Activated T-helper 17 cell treated with anti-CD3 and anti-CD28 coated beads, Interleukin-2, amount 50 U/mL, for 72 hours (primary cell): ENCODE results near the gene GAN. TPM values are rescaled to one million over a fixed set of nuclear protein-coding genes. Genes with fewer than 3 reads are reported as not detected.
A peak's percentile ranks its signal among the peaks of the same experiment; 100 is the strongest.
"Not testable (repeated sequence)": the region's sequence is repeated elsewhere in the genome, so short reads cannot be mapped to it uniquely, and the experiment has no call there.

Source experiments
- ATAC-seq: fragments of 150-1000 bp; cut with Tn5 transposase; replicated peaks from 2 replicates; pipeline ENCODE4 v1.10.0; 2021; ENCODE audit warnings: mild to moderate bottlenecking, moderate library complexity
- H3K27ac Mint-ChIP-seq: one replicate; pipeline ENCODE4 v1.8.0; 2022; ENCODE audit warnings: mixed read lengths
- H3K27me3 Mint-ChIP-seq: one replicate; pipeline ENCODE4 v1.8.0; 2022; ENCODE audit warnings: mixed read lengths
- H3K36me3 Mint-ChIP-seq: one replicate; pipeline ENCODE4 v1.8.0; 2022; ENCODE audit warnings: low read depth, mild to moderate bottlenecking, mixed read lengths
- H3K4me1 Mint-ChIP-seq: one replicate; pipeline ENCODE4 v1.8.0; 2022; ENCODE audit warnings: mixed read lengths
- H3K4me3 Mint-ChIP-seq: one replicate; pipeline ENCODE4 v1.8.0; 2022; ENCODE audit warnings: mild to moderate bottlenecking, mixed read lengths
- H3K9me3 Mint-ChIP-seq: one replicate; pipeline ENCODE4 v1.8.0; 2022; ENCODE audit warnings: mixed read lengths
- total RNA-seq, 2 donors: library from RNA; stranded (reverse); gene quantifications; one replicate each; pipeline ENCODE4 v1.2.3, GENCODE V29; 2022

The GAN gene
- total RNA-seq, 2 donors from 2014 or later = 12.6 to 23.5 TPM

- H3K4me1 Mint-ChIP-seq = peaks cover 27% of the 10 kb centered on the region
- H3K27me3 Mint-ChIP-seq = no peaks in the 10 kb centered on the region
- no peaks in the 10 kb centered on the region for H3K9me3 Mint-ChIP-seq
- H3K36me3 Mint-ChIP-seq = peaks cover 10% of the 10 kb centered on the region
- no peak overlapping the region for H3K4me3 Mint-ChIP-seq
- ATAC-seq = no peak
- H3K27ac Mint-ChIP-seq = no peak overlapping the region
These were observed 3.9 kb downstream of the GAN start for GRCh38 chr16:81318711-81319110.

- Mint-ChIP-seq H3K27me3 (no peaks in the 10 kb centered on the region), H3K9me3 (no peaks in the 10 kb centered on the region), H3K4me3 (no peak overlapping the region), H3K36me3 (peaks cover 4% of the 10 kb centered on the region), H3K4me1 (peaks cover 25% of the 10 kb centered on the region), H3K27ac (no peak overlapping the region)
- ATAC-seq = no peak
These were observed 4.6 kb downstream of the GAN start for GRCh38 chr16:81319221-81319912.

DNA sequence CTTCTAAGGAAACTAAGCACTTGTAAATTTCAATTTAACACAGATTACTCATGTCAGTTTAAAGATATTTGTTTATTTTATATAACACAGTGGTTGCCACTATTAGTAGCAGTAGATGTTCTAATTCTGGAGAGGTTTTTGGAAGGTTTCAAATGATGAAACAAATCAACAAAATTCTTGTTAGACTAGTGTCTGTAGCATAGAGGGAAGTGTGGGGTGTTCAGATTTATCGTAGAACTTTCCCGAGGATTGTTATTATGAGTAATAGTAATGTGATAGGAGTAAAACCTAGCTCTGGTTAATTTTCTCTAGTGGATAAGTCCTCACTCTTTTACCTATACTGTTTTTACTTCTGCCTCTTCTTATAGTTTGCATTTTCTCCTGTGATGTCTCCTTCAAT lies 6.3 kb downstream of the GAN start:
- Mint-ChIP-seq H3K9me3 (no peaks in the 10 kb centered on the region), H3K4me1 (peaks cover 30% of the 10 kb centered on the region), H3K27ac (no peak overlapping the region), H3K36me3 (no peaks in the 10 kb centered on the region), H3K4me3 (no peak overlapping the region), H3K27me3 (no peaks in the 10 kb centered on the region)
- ATAC-seq = no peak

GRCh38 chr16:81321536-81321935 lies 6.8 kb downstream of the GAN start:
- no peaks in the 10 kb centered on the region for H3K9me3 Mint-ChIP-seq
- no peaks in the 10 kb centered on the region for H3K36me3 Mint-ChIP-seq
- no peaks in the 10 kb centered on the region for H3K27me3 Mint-ChIP-seq
- no peak overlapping the region for H3K27ac Mint-ChIP-seq
- peaks cover 30% of the 10 kb centered on the region for H3K4me1 Mint-ChIP-seq
- H3K4me3 Mint-ChIP-seq = no peak overlapping the region
- ATAC-seq = no peak

DNA sequence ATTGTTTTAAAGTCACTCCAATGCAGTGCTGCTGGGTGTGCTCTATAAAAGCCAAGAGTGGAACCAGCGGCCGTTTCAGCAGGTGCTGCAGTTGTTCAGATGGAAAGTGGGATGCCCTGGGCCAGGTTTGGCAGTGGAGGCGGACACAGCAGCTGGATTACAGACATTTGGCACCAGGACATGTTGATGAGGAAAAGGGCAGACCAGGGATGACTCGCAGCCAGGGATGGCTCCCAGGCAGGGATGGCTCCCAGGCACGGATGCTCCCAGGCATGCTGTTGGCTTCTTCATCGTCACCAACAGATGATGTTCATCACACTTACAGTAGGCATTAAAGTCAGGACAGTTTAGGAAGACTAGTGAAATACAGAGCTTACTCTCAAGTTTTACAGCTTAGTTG lies 10.0 kb downstream of the GAN start:
- H3K4me3 Mint-ChIP-seq = no peak overlapping the region
- ATAC-seq = no peak
- no peak overlapping the region for H3K27ac Mint-ChIP-seq
- no peaks in the 10 kb centered on the region for H3K36me3 Mint-ChIP-seq
- no peaks in the 10 kb centered on the region for H3K27me3 Mint-ChIP-seq
- H3K9me3 Mint-ChIP-seq = no peaks in the 10 kb centered on the region
- peaks cover 16% of the 10 kb centered on the region for H3K4me1 Mint-ChIP-seq

DNA sequence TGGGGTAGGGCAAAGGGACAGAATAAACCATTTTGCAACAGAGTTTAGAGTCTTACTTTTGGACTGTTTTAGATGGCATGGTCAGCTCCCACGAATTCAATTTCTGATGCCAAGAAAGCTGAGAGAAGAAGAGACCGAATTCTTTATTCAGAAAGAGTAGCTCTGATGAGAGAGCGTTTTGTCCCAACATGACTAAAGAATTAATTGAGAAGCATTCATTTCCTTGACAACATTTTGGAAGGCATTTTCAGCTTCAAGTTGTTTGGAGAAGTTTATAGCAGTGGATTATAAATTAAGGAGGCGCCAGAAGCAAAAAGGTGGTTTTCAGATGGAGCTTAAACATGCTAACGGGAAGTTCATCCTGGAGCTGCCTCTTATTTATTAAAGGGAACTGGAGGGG lies 12.2 kb downstream of the GAN start:
- H3K4me1 Mint-ChIP-seq = peaks cover 11% of the 10 kb centered on the region
- ATAC-seq = no peak
- no peaks in the 10 kb centered on the region for H3K9me3 Mint-ChIP-seq

GRCh38 chr16:81327447-81328196 lies 12.9 kb downstream of the GAN start:
- Mint-ChIP-seq H3K27ac (no peak overlapping the region), H3K4me3 (no peak overlapping the region), H3K9me3 (no peaks in the 10 kb centered on the region), H3K4me1 (peaks cover 15% of the 10 kb centered on the region), H3K27me3 (no peaks in the 10 kb centered on the region), H3K36me3 (no peaks in the 10 kb centered on the region)
- ATAC-seq = no peak

More for the DNA sequence above, 12.2 kb downstream of the GAN start:
- H3K27me3 Mint-ChIP-seq = no peaks in the 10 kb centered on the region
- no peak overlapping the region for H3K4me3 Mint-ChIP-seq
- no peaks in the 10 kb centered on the region for H3K36me3 Mint-ChIP-seq
- H3K27ac Mint-ChIP-seq = no peak overlapping the region

- Mint-ChIP-seq H3K27me3 (no peaks in the 10 kb centered on the region), H3K27ac (no peak overlapping the region), H3K4me3 (no peak overlapping the region), H3K36me3 (no peaks in the 10 kb centered on the region), H3K4me1 (peaks cover 17% of the 10 kb centered on the region), H3K9me3 (no peaks in the 10 kb centered on the region)
- no peak for ATAC-seq
These were observed 15.2 kb downstream of the GAN start for GRCh38 chr16:81329947-81330346.

DNA sequence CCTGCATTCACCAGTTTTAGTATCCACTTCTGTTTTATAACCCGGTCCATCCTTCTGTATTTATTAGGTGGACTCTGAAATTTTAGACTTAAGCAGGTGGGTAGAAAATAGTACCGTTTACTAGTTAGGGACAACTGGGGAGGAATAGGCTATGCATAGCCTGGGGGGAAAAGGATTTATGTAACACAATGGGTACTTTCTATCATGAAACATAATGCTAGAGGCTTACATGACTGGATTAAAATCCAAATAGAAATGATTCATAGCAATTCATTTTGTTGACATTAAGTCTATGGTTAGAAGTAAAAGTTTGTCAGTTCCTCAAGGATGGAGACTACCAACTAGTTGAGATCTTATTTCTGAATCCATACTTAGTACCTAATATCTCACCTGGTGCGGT lies 18.6 kb downstream of the GAN start:
- Mint-ChIP-seq H3K27ac (no peak overlapping the region), H3K27me3 (no peaks in the 10 kb centered on the region), H3K4me3 (no peak overlapping the region), H3K4me1 (peaks cover 23% of the 10 kb centered on the region), H3K9me3 (no peaks in the 10 kb centered on the region), H3K36me3 (peaks cover 12% of the 10 kb centered on the region)
- ATAC-seq = no peak

DNA sequence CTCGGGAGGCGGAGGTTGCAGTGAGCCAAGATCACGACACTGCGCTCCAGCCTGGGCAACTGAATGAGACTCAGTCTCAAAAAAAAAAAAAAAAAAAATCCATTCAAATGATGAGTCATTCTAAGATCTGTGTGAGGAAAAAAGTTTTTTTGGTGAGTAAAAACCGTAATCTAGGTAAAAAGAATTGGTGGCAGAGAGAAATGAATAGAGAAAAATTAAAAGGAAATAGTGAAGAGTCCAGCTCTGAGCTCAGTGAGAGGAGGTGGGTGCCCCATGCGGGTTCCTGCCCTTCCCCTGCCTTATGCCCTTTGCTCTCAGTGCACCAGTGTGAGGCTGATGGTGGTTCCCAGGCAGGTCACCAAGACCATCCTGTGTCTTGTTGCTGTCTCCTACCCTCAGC lies 20.9 kb downstream of the GAN start:
- ATAC-seq = peak; percentile 96
- H3K9me3 Mint-ChIP-seq = peaks cover 3% of the 10 kb centered on the region
- H3K36me3 Mint-ChIP-seq = peaks cover 12% of the 10 kb centered on the region
- peak overlapping the region; percentile 21 for H3K4me3 Mint-ChIP-seq
- H3K4me1 Mint-ChIP-seq = peaks cover 23% of the 10 kb centered on the region
- peak overlapping the region; percentile 86 for H3K27ac Mint-ChIP-seq
- no peaks in the 10 kb centered on the region for H3K27me3 Mint-ChIP-seq

DNA sequence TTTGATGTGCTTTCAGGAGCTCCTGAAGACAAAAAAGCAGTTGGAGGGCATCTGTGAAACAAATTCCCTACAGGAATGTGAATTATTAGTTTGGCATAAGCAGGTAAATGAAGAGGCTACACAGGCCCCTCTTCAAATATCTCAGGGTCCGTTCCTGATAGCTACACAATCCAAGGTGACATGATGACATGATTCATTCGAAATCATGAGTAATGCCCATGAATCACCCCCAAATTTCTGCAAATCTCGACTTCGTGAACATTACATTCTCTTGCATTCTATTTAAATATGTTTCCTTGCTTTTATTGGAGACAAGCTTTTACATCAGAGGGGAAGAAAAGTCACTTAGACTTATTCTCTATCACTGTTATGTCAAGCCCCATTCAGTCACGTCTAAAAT lies 22.3 kb downstream of the GAN start:
- peaks cover 12% of the 10 kb centered on the region for H3K36me3 Mint-ChIP-seq
- no peaks in the 10 kb centered on the region for H3K27me3 Mint-ChIP-seq
- peaks cover 7% of the 10 kb centered on the region for H3K9me3 Mint-ChIP-seq
- H3K27ac Mint-ChIP-seq = peak overlapping the region; percentile 67
- peaks cover 23% of the 10 kb centered on the region for H3K4me1 Mint-ChIP-seq
- H3K4me3 Mint-ChIP-seq = peak overlapping the region; percentile 32
- ATAC-seq = peak; percentile 46

GRCh38 chr16:81345172-81345571 lies 30.4 kb downstream of the GAN start:
- not testable (repeated sequence) for H3K27ac Mint-ChIP-seq, H3K4me1 Mint-ChIP-seq, H3K4me3 Mint-ChIP-seq, H3K27me3 Mint-ChIP-seq, ATAC-seq, H3K36me3 Mint-ChIP-seq
- peaks cover 20% of the 10 kb centered on the region for H3K9me3 Mint-ChIP-seq

DNA sequence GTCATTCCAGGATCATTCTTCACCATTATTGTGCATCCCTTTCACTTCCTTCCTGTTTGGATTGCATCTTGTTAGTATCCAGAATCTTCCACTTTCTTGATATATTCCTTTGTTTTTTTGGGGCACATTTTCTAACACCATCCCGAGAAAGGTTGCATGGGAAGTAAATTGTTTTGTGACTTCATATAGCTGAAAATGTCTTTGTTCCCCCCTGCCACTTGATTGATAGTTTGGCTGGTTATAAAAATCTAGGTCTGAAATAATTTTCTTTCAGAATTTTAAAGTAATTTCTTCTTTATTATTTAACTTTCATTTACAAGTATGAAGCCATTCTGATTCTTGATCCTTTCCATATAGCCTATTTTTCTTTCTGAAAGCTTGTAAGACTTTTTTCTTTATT lies 32.7 kb downstream of the GAN start:
- no peak for ATAC-seq
- H3K27ac Mint-ChIP-seq = no peak overlapping the region
- no peaks in the 10 kb centered on the region for H3K27me3 Mint-ChIP-seq
- peaks cover 10% of the 10 kb centered on the region for H3K36me3 Mint-ChIP-seq
- H3K9me3 Mint-ChIP-seq = peaks cover 14% of the 10 kb centered on the region
- H3K4me1 Mint-ChIP-seq = peaks cover 5% of the 10 kb centered on the region
- no peak overlapping the region for H3K4me3 Mint-ChIP-seq

DNA sequence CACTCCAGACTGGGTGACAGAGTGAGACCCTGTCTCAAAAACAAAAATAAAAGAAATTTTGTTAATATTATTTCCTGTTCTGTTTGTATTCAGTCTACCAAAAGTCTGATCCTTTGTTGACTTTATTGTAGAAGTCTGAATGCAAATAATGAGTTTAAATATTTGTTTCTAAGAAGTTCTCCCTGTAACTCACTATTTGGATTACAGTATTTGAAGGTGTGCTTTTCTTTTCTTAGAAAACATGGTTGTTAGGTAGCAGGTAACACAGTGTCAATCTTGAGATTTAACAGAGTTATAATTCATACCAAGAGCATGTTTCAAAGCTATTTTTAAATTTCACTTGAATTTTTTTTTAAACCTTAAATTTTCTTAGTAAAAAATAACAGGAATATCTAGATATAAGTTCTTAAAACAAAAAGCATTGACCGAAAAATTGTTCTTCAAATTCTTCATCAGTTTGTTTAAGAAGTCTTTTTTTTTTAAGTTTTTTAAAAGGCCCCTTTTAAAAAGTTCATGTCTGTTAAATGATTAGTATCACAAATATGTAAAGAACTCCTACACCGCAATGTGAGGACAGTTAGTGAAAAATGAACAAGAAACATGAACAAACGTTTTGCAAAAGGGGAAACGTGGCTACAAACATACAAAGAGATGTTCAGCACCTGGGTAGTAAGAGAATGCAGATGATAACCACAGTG lies 35.0 kb downstream of the GAN start:
- H3K4me1 Mint-ChIP-seq = peaks cover 7% of the 10 kb centered on the region
- H3K27me3 Mint-ChIP-seq = no peaks in the 10 kb centered on the region
- H3K4me3 Mint-ChIP-seq = no peak overlapping the region
- H3K36me3 Mint-ChIP-seq = peaks cover 29% of the 10 kb centered on the region
- no peak for ATAC-seq
- H3K27ac Mint-ChIP-seq = no peak overlapping the region
- H3K9me3 Mint-ChIP-seq = peaks cover 14% of the 10 kb centered on the region

DNA sequence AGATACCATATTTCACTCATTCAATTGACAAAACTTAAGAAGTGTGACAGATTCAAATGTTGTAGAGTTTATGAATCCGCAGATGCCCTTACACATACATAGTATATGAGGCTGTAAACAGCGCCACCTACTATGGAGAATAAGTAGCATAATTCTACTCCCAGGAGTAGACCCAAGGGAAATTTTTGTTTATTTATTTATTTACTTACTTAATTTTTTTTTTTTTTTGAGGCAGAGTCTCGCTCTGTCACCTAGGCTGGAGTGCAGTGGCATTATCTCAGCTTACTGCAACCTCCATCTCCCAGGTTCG lies 35.5 kb downstream of the GAN start:
- Mint-ChIP-seq H3K4me3 (no peak overlapping the region), H3K4me1 (peaks cover 7% of the 10 kb centered on the region), H3K27ac (no peak overlapping the region), H3K9me3 (peaks cover 14% of the 10 kb centered on the region), H3K36me3 (peaks cover 33% of the 10 kb centered on the region), H3K27me3 (no peaks in the 10 kb centered on the region)
- ATAC-seq = no peak
